ENCODE measurements around the gene DISC1. TPM values are rescaled to one million over a fixed set of nuclear protein-coding genes. Genes with fewer than 3 reads are reported as not detected.
"Not testable (repeated sequence)": the region's sequence is repeated elsewhere in the genome, so short reads cannot be mapped to it uniquely, and the experiment has no call there.

DISC1 gene
- total RNA-seq, 2 experiments from 2014 or later: 3.5 to 5.0 TPM

DNA sequence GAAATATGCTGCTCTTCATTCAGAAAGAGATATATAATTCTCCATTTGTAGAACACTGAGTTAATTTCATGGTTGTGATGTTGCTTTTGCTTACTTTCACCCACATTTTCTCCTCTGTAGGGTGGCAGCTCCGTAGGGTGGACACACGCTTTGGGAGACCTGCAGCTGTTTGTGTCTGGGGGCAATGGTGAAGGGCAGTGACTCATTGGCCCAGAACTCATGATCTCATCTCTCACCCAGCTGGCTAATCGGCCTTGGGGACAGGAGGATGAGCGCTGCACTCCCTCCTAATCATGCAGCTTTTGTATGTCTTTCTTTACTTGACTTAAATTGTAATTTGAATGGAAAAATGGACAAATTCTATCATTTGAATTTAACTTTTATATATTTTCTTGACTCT lies 9.6 kb downstream of the DISC1 start:
- TF ChIP-seq CTCF (IDR thresholded peaks at IDR 0.05): no peak
- peaks cover 4% of the 10 kb centered on the region for H3K9me3 Mint-ChIP-seq
- peaks cover 15% of the 10 kb centered on the region for H3K4me1 Mint-ChIP-seq (ENCODE audit: low read depth)
- ChIA-PET POLR2A (no interaction called here), CTCF (no interaction called here)
- no peak overlapping the region for H3K27ac Mint-ChIP-seq
- H3K36me3 Mint-ChIP-seq (ENCODE audit: low read depth): peaks cover 3% of the 10 kb centered on the region
- H3K27me3 Mint-ChIP-seq: no peaks in the 10 kb centered on the region
- no peak for DNase-seq
- no peak overlapping the region for H3K4me3 Mint-ChIP-seq
- ATAC-seq: no peak
- intact Hi-C loops (cut with micrococcal nuclease): no loop called here

DNA sequence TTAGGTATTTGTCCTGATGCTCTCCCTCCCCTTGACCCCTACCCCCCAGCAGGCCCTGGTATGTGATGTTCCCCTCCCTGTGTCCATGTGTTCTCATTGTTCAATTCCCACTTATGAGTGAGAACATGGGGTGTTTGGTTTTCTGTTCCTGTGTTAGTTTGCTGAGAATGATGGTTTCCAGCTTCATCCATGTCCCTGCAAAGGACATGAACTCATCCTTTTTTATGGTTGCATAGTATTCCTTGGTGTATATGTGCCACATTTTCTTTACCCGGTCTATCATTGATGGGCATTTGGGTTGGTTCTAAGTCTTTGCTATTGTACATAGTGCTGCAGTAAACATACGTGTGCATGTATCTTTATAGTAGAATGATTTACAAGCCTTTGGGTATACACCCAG lies 10.3 kb downstream of the DISC1 start:
- H3K36me3 Mint-ChIP-seq (ENCODE audit: low read depth); CTCF ChIA-PET; DNase-seq; H3K27ac Mint-ChIP-seq; H3K4me3 Mint-ChIP-seq; intact Hi-C loops (cut with micrococcal nuclease); POLR2A ChIA-PET; H3K27me3 Mint-ChIP-seq; H3K9me3 Mint-ChIP-seq; ATAC-seq: not testable (repeated sequence)
- H3K4me1 Mint-ChIP-seq (ENCODE audit: low read depth): peaks cover 17% of the 10 kb centered on the region

DNA sequence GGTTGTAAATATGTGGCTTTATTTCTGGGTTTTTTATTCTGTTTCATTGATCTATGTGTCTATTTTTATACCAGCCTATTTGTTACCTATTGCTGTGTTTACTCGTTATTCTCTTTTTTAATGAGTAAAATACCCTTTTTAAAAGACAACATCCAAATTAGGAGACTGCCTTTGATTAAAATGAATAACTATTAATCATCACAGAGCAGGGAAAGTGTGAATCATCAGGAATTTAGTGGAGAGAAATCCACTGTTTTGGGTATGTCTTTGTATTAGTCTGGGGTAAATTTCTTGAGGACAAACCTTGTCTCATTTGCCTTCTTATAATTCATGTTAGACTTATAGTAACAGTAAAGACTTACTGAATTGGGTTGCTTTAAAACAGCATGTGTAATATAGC lies 12.1 kb downstream of the DISC1 start:
- no peak for ATAC-seq
- intact Hi-C loops (cut with micrococcal nuclease): no loop called here
- DNase-seq: no peak
- TF ChIP-seq CTCF (IDR thresholded peaks at IDR 0.05): no peak
- no peaks in the 10 kb centered on the region for H3K27me3 Mint-ChIP-seq
- no peak overlapping the region for H3K4me3 Mint-ChIP-seq
- H3K9me3 Mint-ChIP-seq: peaks cover 4% of the 10 kb centered on the region
- ChIA-PET POLR2A (no interaction called here), CTCF (no interaction called here)
- H3K36me3 Mint-ChIP-seq (ENCODE audit: low read depth): peaks cover 3% of the 10 kb centered on the region
- H3K4me1 Mint-ChIP-seq (ENCODE audit: low read depth): peaks cover 17% of the 10 kb centered on the region
- no peak overlapping the region for H3K27ac Mint-ChIP-seq

DNA sequence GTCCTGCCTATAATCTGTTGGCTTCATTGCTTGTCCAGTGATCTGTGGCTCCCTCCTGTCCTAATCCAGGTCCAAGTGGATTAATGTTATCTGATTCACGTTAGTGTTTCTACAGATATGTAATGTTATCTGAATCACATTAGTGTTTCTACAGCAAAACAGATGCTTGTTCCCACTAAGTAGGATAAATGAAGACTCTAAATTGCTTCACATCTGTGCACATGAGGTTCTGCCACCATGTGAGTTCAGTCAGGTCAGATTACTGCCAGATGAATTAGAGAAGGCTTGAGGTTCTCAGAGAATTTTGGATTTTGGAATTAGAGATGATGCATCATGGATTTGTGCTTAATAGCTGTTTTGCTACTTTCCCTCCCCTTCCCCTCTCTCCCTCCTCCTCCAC lies 13.2 kb downstream of the DISC1 start:
- H3K27ac Mint-ChIP-seq: no peak overlapping the region
- POLR2A ChIA-PET: no interaction called here

GRCh38 chr1:231641444-231641843 lies 14.9 kb downstream of the DISC1 start:
- peak overlapping the region; percentile 32 for H3K4me3 Mint-ChIP-seq
- intact Hi-C loops (cut with micrococcal nuclease); POLR2A ChIA-PET; H3K27me3 Mint-ChIP-seq; CTCF ChIA-PET; H3K36me3 Mint-ChIP-seq (ENCODE audit: low read depth); ATAC-seq; H3K9me3 Mint-ChIP-seq; H3K27ac Mint-ChIP-seq: not testable (repeated sequence)
- peak; percentile 9 for DNase-seq
- H3K4me1 Mint-ChIP-seq (ENCODE audit: low read depth): peaks cover 13% of the 10 kb centered on the region

More for the DNA sequence above, 13.2 kb downstream of the DISC1 start:
- H3K36me3 Mint-ChIP-seq (ENCODE audit: low read depth): peaks cover 3% of the 10 kb centered on the region
- DNase-seq (no peak), ATAC-seq (no peak)
- intact Hi-C loops (cut with micrococcal nuclease): no loop called here
- no peaks in the 10 kb centered on the region for H3K27me3 Mint-ChIP-seq
- H3K9me3 Mint-ChIP-seq: peaks cover 4% of the 10 kb centered on the region
- TF ChIP-seq CTCF (IDR thresholded peaks at IDR 0.05): no peak
- no peak overlapping the region for H3K4me3 Mint-ChIP-seq
- CTCF ChIA-PET: no interaction called here
- H3K4me1 Mint-ChIP-seq (ENCODE audit: low read depth): peaks cover 17% of the 10 kb centered on the region

DNA sequence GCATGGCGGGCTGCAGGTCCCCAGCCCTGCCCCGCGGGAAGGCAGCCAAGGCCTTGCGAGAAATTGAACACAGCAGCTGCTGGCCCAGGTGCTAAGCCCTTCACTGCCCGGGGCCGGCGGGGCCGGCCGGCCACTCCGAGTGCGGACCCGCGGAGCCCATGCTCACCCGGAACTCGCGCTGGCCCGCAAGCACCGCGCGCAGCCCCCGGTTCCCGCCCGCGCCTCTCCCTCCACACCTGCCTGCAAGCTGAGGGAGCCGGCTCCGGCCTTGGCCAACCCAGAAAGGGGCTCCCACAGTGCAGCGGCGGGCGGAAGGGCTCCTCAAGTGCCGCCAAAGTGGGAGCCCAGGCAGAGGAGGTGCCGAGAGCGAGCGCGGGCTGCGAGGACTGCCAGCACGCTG lies 15.5 kb downstream of the DISC1 start:
- H3K27me3 Mint-ChIP-seq; intact Hi-C loops (cut with micrococcal nuclease); ATAC-seq; H3K36me3 Mint-ChIP-seq (ENCODE audit: low read depth); POLR2A ChIA-PET; DNase-seq; H3K27ac Mint-ChIP-seq; H3K9me3 Mint-ChIP-seq; H3K4me3 Mint-ChIP-seq: not testable (repeated sequence)
- peaks cover 13% of the 10 kb centered on the region for H3K4me1 Mint-ChIP-seq (ENCODE audit: low read depth)
- CTCF ChIA-PET: interaction anchor here (0.6 kb wide), 1 partner anchor 18 kb away, joined by 4 read pairs; no protein-coding TSS in a partner anchor

GRCh38 chr1:231642618-231643017 lies 16.0 kb downstream of the DISC1 start:
- DNase-seq: no peak
- no peak for ATAC-seq
- intact Hi-C loops (cut with micrococcal nuclease): no loop called here
- H3K4me3 Mint-ChIP-seq: no peak overlapping the region
- no peaks in the 10 kb centered on the region for H3K27me3 Mint-ChIP-seq
- no peak overlapping the region for H3K27ac Mint-ChIP-seq
- peaks cover 5% of the 10 kb centered on the region for H3K36me3 Mint-ChIP-seq (ENCODE audit: low read depth)
- CTCF ChIA-PET: interaction anchor here (0.6 to 1.0 kb wide), 2 partner anchors 17 to 25 kb away, joined by 3 to 4 read pairs; no protein-coding TSS in a partner anchor
- POLR2A ChIA-PET: interaction anchor here (0.6 kb wide), 1 partner anchor 338 kb away, joined by 4 read pairs; no protein-coding TSS in a partner anchor
- TF ChIP-seq CTCF (IDR thresholded peaks at IDR 0.05): no peak
- H3K9me3 Mint-ChIP-seq: peaks cover 2% of the 10 kb centered on the region
- peaks cover 13% of the 10 kb centered on the region for H3K4me1 Mint-ChIP-seq (ENCODE audit: low read depth)

Measured in activated CD8-positive, alpha-beta T cell treated with anti-CD3 and anti-CD28 coated beads for 36 hours (primary cell).